ENCODE data around the gene SPRR2A.
"Not testable (repeated sequence)": the region's sequence is repeated elsewhere in the genome, so short reads cannot be mapped to it uniquely, and the experiment has no call there.

Gene SPRR2A

GRCh38 chr1:153057375-153057774 is at the start of gene SPRR2A:
SPRR2A (minus strand) TSS chr1:153057512; CDS start chr1:153056735, 777 bp downstream.
- no peak within 1 kb of the TSS for H3K4me3 ChIP-seq (ENCODE audit: low read length)
- no peak for TF ChIP-seq ZNF274 (IDR thresholded peaks at IDR 0.05; ENCODE audit: low read depth, low read length)

- no peak overlapping the region for H3K4me3 ChIP-seq (ENCODE audit: low read length)
- TF ChIP-seq ZNF274 (IDR thresholded peaks at IDR 0.05; ENCODE audit: low read depth, low read length) = no peak
Observed at GRCh38 chr1:153100245-153100644, 42.9 kb upstream of the SPRR2A start.

GRCh38 chr1:153099461-153100045 is 42.2 kb upstream of the SPRR2A start:
- TF ChIP-seq ZNF274 (IDR thresholded peaks at IDR 0.05; ENCODE audit: low read depth, low read length) = no peak
- no peak overlapping the region for H3K4me3 ChIP-seq (ENCODE audit: low read length)

GRCh38 chr1:153095764-153096163 is 38.5 kb upstream of the SPRR2A start:
- no peak overlapping the region for H3K4me3 ChIP-seq (ENCODE audit: low read length)
- TF ChIP-seq ZNF274 (IDR thresholded peaks at IDR 0.05; ENCODE audit: low read depth, low read length) = no peak

- no peak for TF ChIP-seq ZNF274 (IDR thresholded peaks at IDR 0.05; ENCODE audit: low read depth, low read length)
Observed at GRCh38 chr1:153094426-153094825, 37.1 kb upstream of the SPRR2A start, which contains the start of gene SPRR2E. SPRR2E (minus strand) TSS chr1:153094526; CDS start chr1:153093751, 775 bp downstream.

GRCh38 chr1:153087652-153088051 is 30.3 kb upstream of the SPRR2A start:
- no peak overlapping the region for H3K4me3 ChIP-seq (ENCODE audit: low read length)
- no peak for TF ChIP-seq ZNF274 (IDR thresholded peaks at IDR 0.05; ENCODE audit: low read depth, low read length)

More at GRCh38 chr1:153094426-153094825, 37.1 kb upstream of the SPRR2A start, which contains the start of gene SPRR2E:
- no peak within 1 kb of the TSS for H3K4me3 ChIP-seq (ENCODE audit: low read length)

- TF ChIP-seq ZNF274 (IDR thresholded peaks at IDR 0.05; ENCODE audit: low read depth, low read length) = no peak
- H3K4me3 ChIP-seq (ENCODE audit: low read length) = no peak overlapping the region
Observed at GRCh38 chr1:153081736-153082135, 24.4 kb upstream of the SPRR2A start.

GRCh38 chr1:153072806-153073726 is 15.8 kb upstream of the SPRR2A start:
- TF ChIP-seq ZNF274 (IDR thresholded peaks at IDR 0.05; ENCODE audit: low read depth, low read length) = no peak
- H3K4me3 ChIP-seq (ENCODE audit: low read length) = no peak overlapping the region

GRCh38 chr1:153071511-153071910 is 14.2 kb upstream of the SPRR2A start, which contains the start of gene SPRR2B:
SPRR2B (minus strand) TSS chr1:153071611; CDS start chr1:153070839, 772 bp downstream.
- H3K4me3 ChIP-seq (ENCODE audit: low read length) = no peak within 1 kb of the TSS
- no peak for TF ChIP-seq ZNF274 (IDR thresholded peaks at IDR 0.05; ENCODE audit: low read depth, low read length)

- TF ChIP-seq ZNF274 (IDR thresholded peaks at IDR 0.05; ENCODE audit: low read depth, low read length) = no peak
- no peak overlapping the region for H3K4me3 ChIP-seq (ENCODE audit: low read length)
Observed at GRCh38 chr1:153070243-153070642, 12.9 kb upstream of the SPRR2A start.

GRCh38 chr1:153058826-153059784 is 1.8 kb upstream of the SPRR2A start:
- no peak for TF ChIP-seq ZNF274 (IDR thresholded peaks at IDR 0.05; ENCODE audit: low read depth, low read length)
- no peak overlapping the region for H3K4me3 ChIP-seq (ENCODE audit: low read length)

- H3K4me3 ChIP-seq (ENCODE audit: low read length) = no peak overlapping the region
- TF ChIP-seq ZNF274 (IDR thresholded peaks at IDR 0.05; ENCODE audit: low read depth, low read length) = no peak
Observed at GRCh38 chr1:153058154-153058553, 842 bp upstream of the SPRR2A start.

GRCh38 chr1:153056111-153056510 is 1.2 kb downstream of the SPRR2A start:
- H3K4me3 ChIP-seq (ENCODE audit: low read length) = not testable (repeated sequence)

- no peak for TF ChIP-seq ZNF274 (IDR thresholded peaks at IDR 0.05; ENCODE audit: low read depth, low read length)
- H3K4me3 ChIP-seq (ENCODE audit: low read length) = no peak overlapping the region
Observed at GRCh38 chr1:153049211-153049610, 8.1 kb downstream of the SPRR2A start.
